ENCODE measurements around the gene PLXNA4. TPM values are rescaled to one million over a fixed set of nuclear protein-coding genes. Genes with fewer than 3 reads are reported as not detected.
A peak's percentile ranks its signal among the peaks of the same experiment; 100 is the strongest.

PLXNA4 gene
- total and polyA plus RNA-seq, 2 donors from 2014 or later, result 0.17 to 3.5 TPM

DNA sequence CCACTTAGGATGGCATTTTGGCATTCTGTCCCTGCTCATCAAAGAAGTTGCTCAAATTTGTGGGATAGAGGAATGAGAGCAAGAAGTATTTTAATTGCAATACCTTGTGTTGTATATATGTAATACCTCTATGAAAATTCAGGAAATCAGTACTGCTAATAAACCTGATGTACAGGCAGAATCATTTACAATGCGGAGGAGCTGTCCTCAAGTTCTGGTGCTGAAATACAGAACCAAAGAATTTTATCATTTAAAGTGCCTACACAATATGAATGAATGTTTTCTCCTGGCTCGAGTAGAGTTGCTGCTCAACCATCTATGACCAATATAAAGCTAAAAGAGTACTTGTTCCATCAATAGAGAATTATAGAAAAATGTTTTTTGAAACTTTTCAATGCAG lies 305.8 kb downstream of the PLXNA4 start:
- Histone ChIP-seq H3K27ac (ENCODE audit: low read depth in 2 of 2, low read length in 2 of 2) (no peak overlapping the region), H3K4me1 (ENCODE audit: control insufficient read depth in 2 of 3, insufficient read depth in 2 of 3, low read depth in 1 of 3, low read length in 3 of 3) (peaks cover 0 to 1% (median 1%) of the 10 kb centered on the region in 3 donors), H3K9me3 (ENCODE audit: control insufficient read depth in 2 of 3, insufficient read depth in 1 of 3, low read length in 3 of 3) (no peaks in the 10 kb centered on the region), H3K4me3 (ENCODE audit: low read length in 3 of 3) (no peak overlapping the region), H3K36me3 (ENCODE audit: control insufficient read depth in 2 of 3, insufficient read depth in 3 of 3, low read length in 3 of 3) (no peaks in the 10 kb centered on the region), H3K27me3 (ENCODE audit: control insufficient read depth, insufficient read depth, low read length) (no peaks in the 10 kb centered on the region), H3K9ac (ENCODE audit: low read length in 3 of 3) (no peak overlapping the region)
- peak in 2 of 5 donors; percentile 69 to 70 for DNase-seq
- TF ChIP-seq, protein P1, sequence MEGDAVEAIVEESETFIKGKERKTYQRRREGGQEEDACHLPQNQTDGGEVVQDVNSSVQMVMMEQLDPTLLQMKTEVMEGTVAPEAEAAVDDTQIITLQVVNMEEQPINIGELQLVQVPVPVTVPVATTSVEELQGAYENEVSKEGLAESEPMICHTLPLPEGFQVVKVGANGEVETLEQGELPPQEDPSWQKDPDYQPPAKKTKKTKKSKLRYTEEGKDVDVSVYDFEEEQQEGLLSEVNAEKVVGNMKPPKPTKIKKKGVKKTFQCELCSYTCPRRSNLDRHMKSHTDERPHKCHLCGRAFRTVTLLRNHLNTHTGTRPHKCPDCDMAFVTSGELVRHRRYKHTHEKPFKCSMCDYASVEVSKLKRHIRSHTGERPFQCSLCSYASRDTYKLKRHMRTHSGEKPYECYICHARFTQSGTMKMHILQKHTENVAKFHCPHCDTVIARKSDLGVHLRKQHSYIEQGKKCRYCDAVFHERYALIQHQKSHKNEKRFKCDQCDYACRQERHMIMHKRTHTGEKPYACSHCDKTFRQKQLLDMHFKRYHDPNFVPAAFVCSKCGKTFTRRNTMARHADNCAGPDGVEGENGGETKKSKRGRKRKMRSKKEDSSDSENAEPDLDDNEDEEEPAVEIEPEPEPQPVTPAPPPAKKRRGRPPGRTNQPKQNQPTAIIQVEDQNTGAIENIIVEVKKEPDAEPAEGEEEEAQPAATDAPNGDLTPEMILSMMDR (IDR thresholded peaks at IDR 0.05; ENCODE audit: borderline replicate concordance, extremely low read depth, insufficient read depth), result no peak
- intact Hi-C loops (cut with DNase I), result no loop called here
- FAIRE-seq, result no peak

DNA sequence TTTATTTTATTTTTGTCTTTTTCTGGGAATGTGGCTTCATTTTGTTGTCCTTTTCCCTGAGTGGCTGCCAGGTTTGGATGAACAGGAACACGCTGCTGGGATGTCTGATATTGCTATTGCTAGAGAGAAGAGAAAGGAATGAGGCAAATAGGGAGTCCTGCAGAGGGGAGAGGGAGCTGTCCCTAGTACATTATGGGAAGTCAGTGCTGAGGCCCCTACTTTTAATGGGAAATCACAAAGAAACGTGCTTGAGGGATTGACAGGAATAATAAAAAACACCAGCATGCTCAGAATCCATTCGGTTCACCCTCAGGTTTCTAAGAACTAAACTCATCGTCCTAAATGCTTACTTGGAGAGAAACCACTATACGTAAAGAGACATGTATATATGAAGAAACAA lies 306.6 kb downstream of the PLXNA4 start:
- TF ChIP-seq, protein P1 (IDR thresholded peaks at IDR 0.05; ENCODE audit: borderline replicate concordance, extremely low read depth, insufficient read depth), result no peak
- Histone ChIP-seq H3K9ac (ENCODE audit: low read length in 3 of 3) (no peak overlapping the region), H3K27ac (ENCODE audit: low read depth in 2 of 2, low read length in 2 of 2) (no peak overlapping the region), H3K9me3 (ENCODE audit: control insufficient read depth in 2 of 3, insufficient read depth in 1 of 3, low read length in 3 of 3) (no peaks in the 10 kb centered on the region), H3K4me3 (ENCODE audit: low read length in 3 of 3) (no peak overlapping the region), H3K27me3 (ENCODE audit: control insufficient read depth, insufficient read depth, low read length) (no peaks in the 10 kb centered on the region), H3K36me3 (ENCODE audit: control insufficient read depth in 2 of 3, insufficient read depth in 3 of 3, low read length in 3 of 3) (no peaks in the 10 kb centered on the region), H3K4me1 (ENCODE audit: control insufficient read depth in 2 of 3, insufficient read depth in 2 of 3, low read depth in 1 of 3, low read length in 3 of 3) (no peaks in the 10 kb centered on the region)
- intact Hi-C loops (cut with DNase I), result no loop called here
- no peak for DNase-seq
- no peak for FAIRE-seq

- H3K27me3 ChIP-seq (ENCODE audit: control insufficient read depth, insufficient read depth, low read length), result no peaks in the 10 kb centered on the region
- no peak for FAIRE-seq
Observed at GRCh38 chr7:132263151-132263550, 313.1 kb downstream of the PLXNA4 start.

GRCh38 chr7:132262160-132262470 lies 314.2 kb downstream of the PLXNA4 start:
- no peaks in the 10 kb centered on the region for H3K4me1 ChIP-seq (ENCODE audit: control insufficient read depth in 2 of 3, insufficient read depth in 2 of 3, low read depth in 1 of 3, low read length in 3 of 3)
- FAIRE-seq, result no peak
- TF ChIP-seq, protein P1 (IDR thresholded peaks at IDR 0.05; ENCODE audit: borderline replicate concordance, extremely low read depth, insufficient read depth), result no peak

More at GRCh38 chr7:132263151-132263550, 313.1 kb downstream of the PLXNA4 start:
- no peaks in the 10 kb centered on the region for H3K36me3 ChIP-seq (ENCODE audit: control insufficient read depth in 2 of 3, insufficient read depth in 3 of 3, low read length in 3 of 3)
- H3K4me1 ChIP-seq (ENCODE audit: control insufficient read depth in 2 of 3, insufficient read depth in 2 of 3, low read depth in 1 of 3, low read length in 3 of 3), result no peaks in the 10 kb centered on the region
- H3K27ac ChIP-seq (ENCODE audit: low read depth in 2 of 2, low read length in 2 of 2), result no peak overlapping the region
- H3K9me3 ChIP-seq (ENCODE audit: control insufficient read depth in 2 of 3, insufficient read depth in 1 of 3, low read length in 3 of 3), result no peaks in the 10 kb centered on the region
- DNase-seq, result no peak
- H3K9ac ChIP-seq (ENCODE audit: low read length in 3 of 3), result no peak overlapping the region
- TF ChIP-seq, protein P1 (IDR thresholded peaks at IDR 0.05; ENCODE audit: borderline replicate concordance, extremely low read depth, insufficient read depth), result no peak
- intact Hi-C loops (cut with DNase I), result no loop called here
- H3K4me3 ChIP-seq (ENCODE audit: low read length in 3 of 3), result no peak overlapping the region

More at GRCh38 chr7:132262160-132262470, 314.2 kb downstream of the PLXNA4 start:
- Histone ChIP-seq H3K27me3 (ENCODE audit: control insufficient read depth, insufficient read depth, low read length) (no peaks in the 10 kb centered on the region), H3K27ac (ENCODE audit: low read depth in 2 of 2, low read length in 2 of 2) (no peak overlapping the region), H3K9me3 (ENCODE audit: control insufficient read depth in 2 of 3, insufficient read depth in 1 of 3, low read length in 3 of 3) (no peaks in the 10 kb centered on the region), H3K4me3 (ENCODE audit: low read length in 3 of 3) (no peak overlapping the region), H3K9ac (ENCODE audit: low read length in 3 of 3) (no peak overlapping the region), H3K36me3 (ENCODE audit: control insufficient read depth in 2 of 3, insufficient read depth in 3 of 3, low read length in 3 of 3) (no peaks in the 10 kb centered on the region)
- intact Hi-C loops (cut with DNase I), result no loop called here
- no peak for DNase-seq
